PC-3 (cell line): ENCODE results near the gene UBE2E2. TPM values are rescaled to one million over a fixed set of nuclear protein-coding genes. Genes with fewer than 3 reads are reported as not detected.
A peak's percentile ranks its signal among the peaks of the same experiment; 100 is the strongest.

Experiments
- ATAC-seq: fragments of 200-7000 bp; cut with Tn5 transposase; 2 replicates; pipeline ENCODE4 v1.9.1; 2020; ENCODE audit warnings: mild to moderate bottlenecking, moderate library complexity
- BruUV-seq: library from RNA; stranded (reverse); fragments of 400-500 nt; replicated peaks from 2 replicates; lab custom pipeline; 2021; lab: Mats Ljungman, UMichigan
- CTCF ChIA-PET: fragments of 300-600 bp; sonication (Branson Sonifier 250); formaldehyde crosslinking; loops from one replicate; lab custom pipeline; 2022; ENCODE audit warnings: antibody characterized with exemption; lab: Charles Lee
- POLR2A ChIA-PET: fragments of 300-600 bp; sonication (Branson Sonifier 250); formaldehyde crosslinking; loops from one replicate; lab custom pipeline; 2022; ENCODE audit warnings: antibody characterized with exemption; ENCODE audit not compliant: unreplicated experiment; lab: Charles Lee
- DNase-seq: peaks from one replicate; pipeline ENCODE4 v3.0.0-alpha.2; 2015
- H2AFZ ChIP-seq: fragments of 300-600 bp; sonication (generic); 2 replicates; pipeline ENCODE4 v1.6.0; 2016; ENCODE audit warnings: antibody characterized with exemption, low read length
- H3F3A ChIP-seq: fragments of 300-600 bp; sonication (generic); one replicate; pipeline ENCODE4 v1.6.0; 2017; ENCODE audit warnings: antibody characterized with exemption, low read length, control low read depth, mild to moderate bottlenecking; ENCODE audit not compliant: unreplicated experiment
- H3K27ac ChIP-seq: fragments of 300-600 bp; sonication (generic); 2 replicates; pipeline ENCODE4 v1.5.1; 2016; ENCODE audit warnings: mild to moderate bottlenecking, low read length
- H3K27me3 ChIP-seq: fragments of 300-600 bp; sonication (generic); 2 replicates; pipeline ENCODE4 v1.6.1; 2016; ENCODE audit warnings: low read length, mixed read lengths
- H3K36me3 ChIP-seq: fragments of 300-600 bp; sonication (generic); 2 replicates; pipeline ENCODE4 v1.6.1; 2016; ENCODE audit warnings: low read depth, mixed run types, low read length, mixed read lengths
- H3K4me1 ChIP-seq: fragments of 300-600 bp; sonication (generic); 2 replicates; pipeline ENCODE4 v1.5.1; 2016; ENCODE audit warnings: low read length; ENCODE audit not compliant: insufficient read depth
- H3K4me2 ChIP-seq: fragments of 300-600 bp; sonication (generic); 2 replicates; pipeline ENCODE4 v1.6.0; 2016; ENCODE audit warnings: low read length
- H3K4me3 ChIP-seq: fragments of 300-600 bp; sonication (generic); 2 replicates; pipeline ENCODE4 v1.5.1; 2016; ENCODE audit warnings: mild to moderate bottlenecking, low read length, mixed read lengths
- H3K79me2 ChIP-seq: fragments of 300-600 bp; sonication (generic); 2 replicates; pipeline ENCODE4 v1.6.1; 2017; ENCODE audit warnings: low read length, mixed read lengths
- H3K9ac ChIP-seq: fragments of 300-600 bp; sonication (generic); 2 replicates; pipeline ENCODE4 v1.6.0; 2016; ENCODE audit warnings: mild to moderate bottlenecking, low read length
- H3K9me2 ChIP-seq: fragments of 300-600 bp; sonication (generic); replicated peaks from 2 replicates; pipeline ENCODE4 v1.6.1; 2016; ENCODE audit warnings: mixed run types, low read length, mixed read lengths
- H3K9me3 ChIP-seq: fragments of 300-600 bp; sonication (generic); 2 replicates; pipeline ENCODE4 v1.6.1; 2016; ENCODE audit warnings: low read length, mixed read lengths
- H4K20me1 ChIP-seq: fragments of 300-600 bp; sonication (generic); 2 replicates; pipeline ENCODE4 v1.6.1; 2016; ENCODE audit warnings: low read length, mixed read lengths
- CTCF ChIP-seq: fragments of 300-600 bp; sonication (generic); conservative IDR thresholded peaks from 2 replicates; pipeline ENCODE4 v1.5.1; 2017; ENCODE audit warnings: antibody characterized with exemption, low read depth, mild to moderate bottlenecking, low read length
- EZH2 ChIP-seq: fragments of 300-600 bp; sonication (generic); IDR thresholded peaks from one replicate; pipeline ENCODE4 v1.6.1; 2017; ENCODE audit warnings: antibody characterized with exemption, mild to moderate bottlenecking, low read length; ENCODE audit not compliant: unreplicated experiment
- EZH2phosphoT487 ChIP-seq: fragments of 300-600 bp; sonication (generic); IDR thresholded peaks from 2 replicates; pipeline ENCODE4 v1.6.1; 2018; ENCODE audit warnings: mild to moderate bottlenecking, antibody characterized with exemption, low read length, borderline replicate concordance
- intact Hi-C: fragments of 100-400 bp; cut with micrococcal nuclease; formaldehyde crosslinking; loops from 2 replicates; pipeline ENCODE4 v1.9.0; 2023
- total RNA-seq: library from RNA; depleted of rRNA; stranded (reverse); fragments of >200 nt; gene quantifications from 2 replicates; pipeline ENCODE4 v1.2.3, GENCODE V29; 2014

Gene UBE2E2
- total RNA-seq, 1 experiment from 2014 or later, result 25.6 TPM

- Histone ChIP-seq H3K9me2 (no peaks in the 10 kb centered on the region), H3F3A (no peaks in the 10 kb centered on the region), H3K36me3 (no peaks in the 10 kb centered on the region), H3K27ac (no peak overlapping the region), H3K9me3 (no peaks in the 10 kb centered on the region), H3K9ac (no peak overlapping the region), H3K4me1 (peaks cover 15% of the 10 kb centered on the region), H2AFZ (no peak overlapping the region), H3K4me2 (no peak overlapping the region), H3K27me3 (no peaks in the 10 kb centered on the region), H4K20me1 (no peaks in the 10 kb centered on the region), H3K79me2 (no peaks in the 10 kb centered on the region), H3K4me3 (no peak overlapping the region)
- ChIA-PET CTCF (no interaction called here), POLR2A (no interaction called here)
- no peak for ATAC-seq
- intact Hi-C loops, result no loop called here
- no peak for TF ChIP-seq EZH2
- no TSS peak for BruUV-seq
- no peak for DNase-seq
Measured at GRCh38 chr3:23633261-23633960, 430.3 kb downstream of the UBE2E2 start.

GRCh38 chr3:23637339-23637738 lies 434.2 kb downstream of the UBE2E2 start:
- no peaks in the 10 kb centered on the region for H3K36me3 ChIP-seq
- no peaks in the 10 kb centered on the region for H3K9me3 ChIP-seq
- ATAC-seq (no peak), DNase-seq (no peak)
- H2AFZ ChIP-seq, result no peak overlapping the region
- H3K9me2 ChIP-seq, result no peaks in the 10 kb centered on the region
- no peak overlapping the region for H3K4me3 ChIP-seq
- CTCF ChIA-PET, result no interaction called here
- H3K4me1 ChIP-seq, result no peaks in the 10 kb centered on the region
- H3K79me2 ChIP-seq, result no peaks in the 10 kb centered on the region
- H3K27ac ChIP-seq, result no peak overlapping the region
- TF ChIP-seq EZH2 (no peak), EZH2phosphoT487 (no peak), CTCF (no peak)
- H3K9ac ChIP-seq, result no peak overlapping the region
- POLR2A ChIA-PET, result no interaction called here
- intact Hi-C loops, result no loop called here
- no peaks in the 10 kb centered on the region for H4K20me1 ChIP-seq
- H3F3A ChIP-seq, result no peaks in the 10 kb centered on the region
- H3K4me2 ChIP-seq, result no peak overlapping the region
- no TSS peak for BruUV-seq
- no peaks in the 10 kb centered on the region for H3K27me3 ChIP-seq

- Histone ChIP-seq H3K4me3 (no peak overlapping the region), H3K9me2 (no peaks in the 10 kb centered on the region), H3K36me3 (no peaks in the 10 kb centered on the region), H3K4me2 (peak overlapping the region; percentile 14; the same call in 1 of the 2 replicates), H3F3A (no peaks in the 10 kb centered on the region), H3K27ac (no peak overlapping the region), H3K9me3 (no peaks in the 10 kb centered on the region), H2AFZ (no peak overlapping the region), H4K20me1 (no peaks in the 10 kb centered on the region), H3K79me2 (no peaks in the 10 kb centered on the region), H3K27me3 (no peaks in the 10 kb centered on the region), H3K4me1 (no peaks in the 10 kb centered on the region), H3K9ac (no peak overlapping the region)
- POLR2A ChIA-PET, result no interaction called here
- intact Hi-C loops, result no loop called here
- ATAC-seq, result no peak
- no peak for DNase-seq
- TF ChIP-seq EZH2phosphoT487 (no peak), CTCF (no peak), EZH2 (no peak)
- no TSS peak for BruUV-seq
- CTCF ChIA-PET, result no interaction called here
Measured at GRCh38 chr3:23640471-23641146, 437.5 kb downstream of the UBE2E2 start.
